HEK293 (cell line): ENCODE results near the gene CNN2.

ENCODE experiments used
- EGR2 ChIP-seq: fragments of 450-650 bp; formaldehyde crosslinking; IDR thresholded peaks from 2 replicates; pipeline ENCODE4 v1.5.1; 2016; ENCODE audit warnings: low read depth, missing biosample characterization, missing genetic modification characterization
- KLF1 ChIP-seq: fragments of 450-650 bp; formaldehyde crosslinking; IDR thresholded peaks from 2 replicates; pipeline ENCODE4 v1.5.1; 2016; ENCODE audit warnings: missing biosample characterization, missing genetic modification characterization
- REPIN1 ChIP-seq: fragments of 450-650 bp; formaldehyde crosslinking; IDR thresholded peaks from 2 replicates; pipeline ENCODE4 v1.5.1; 2017; ENCODE audit warnings: missing biosample characterization, missing genetic modification characterization, low read depth
- SP2 ChIP-seq: fragments of 450-650 bp; formaldehyde crosslinking; IDR thresholded peaks from 2 replicates; pipeline ENCODE4 v1.5.1; 2016; ENCODE audit warnings: missing biosample characterization, missing genetic modification characterization
- ZBTB1 ChIP-seq: fragments of 450-650 bp; formaldehyde crosslinking; IDR thresholded peaks from 2 replicates; pipeline ENCODE4 v1.5.1; 2016; ENCODE audit warnings: missing biosample characterization, missing genetic modification characterization
- ZBTB21 ChIP-seq: fragments of 450-650 bp; formaldehyde crosslinking; IDR thresholded peaks from 2 replicates; pipeline ENCODE4 v1.5.1; 2017; ENCODE audit warnings: missing biosample characterization, missing genetic modification characterization
- ZBTB48 ChIP-seq: fragments of 450-650 bp; formaldehyde crosslinking; IDR thresholded peaks from 2 replicates; pipeline ENCODE4 v1.5.1; 2016; ENCODE audit warnings: missing biosample characterization, missing genetic modification characterization
- ZBTB7A ChIP-seq: fragments of 450-650 bp; formaldehyde crosslinking; IDR thresholded peaks from 2 replicates; pipeline ENCODE4 v1.5.1; 2016; ENCODE audit warnings: low read depth, missing biosample characterization, missing genetic modification characterization
- ZFHX2 ChIP-seq: fragments of 450-650 bp; formaldehyde crosslinking; conservative IDR thresholded peaks from 2 replicates; pipeline ENCODE4 v1.5.1; 2016; ENCODE audit warnings: missing biosample characterization, missing genetic modification characterization
- ZFP37 ChIP-seq: fragments of 450-650 bp; formaldehyde crosslinking; IDR thresholded peaks from 2 replicates; pipeline ENCODE4 v1.5.1; 2016; ENCODE audit warnings: missing biosample characterization, missing genetic modification characterization
- ZFP41 ChIP-seq: fragments of 450-650 bp; formaldehyde crosslinking; IDR thresholded peaks from 2 replicates; pipeline ENCODE4 v1.5.1; 2016; ENCODE audit warnings: missing biosample characterization, missing genetic modification characterization, borderline replicate concordance
- ZIC2 ChIP-seq: fragments of 450-650 bp; formaldehyde crosslinking; IDR thresholded peaks from 2 replicates; pipeline ENCODE4 v1.5.1; 2016; ENCODE audit warnings: missing biosample characterization, missing genetic modification characterization
- ZNF138 ChIP-seq: fragments of 450-650 bp; formaldehyde crosslinking; IDR thresholded peaks from 2 replicates; pipeline ENCODE4 v1.5.1; 2016; ENCODE audit warnings: missing biosample characterization, missing genetic modification characterization, borderline replicate concordance
- ZNF16 ChIP-seq: fragments of 450-650 bp; formaldehyde crosslinking; IDR thresholded peaks from 2 replicates; pipeline ENCODE4 v1.5.1; 2016; ENCODE audit warnings: low read depth, missing biosample characterization, missing genetic modification characterization
- ZNF175 ChIP-seq: fragments of 450-650 bp; formaldehyde crosslinking; IDR thresholded peaks from 2 replicates; pipeline ENCODE4 v1.5.1; 2016; ENCODE audit warnings: missing biosample characterization, missing genetic modification characterization
- ZNF23 ChIP-seq: fragments of 450-650 bp; formaldehyde crosslinking; IDR thresholded peaks from 2 replicates; pipeline ENCODE4 v1.5.1; 2016; ENCODE audit warnings: missing biosample characterization, missing genetic modification characterization, borderline replicate concordance
- ZNF354C ChIP-seq: fragments of 450-650 bp; formaldehyde crosslinking; IDR thresholded peaks from 2 replicates; pipeline ENCODE4 v1.5.1; 2016; ENCODE audit warnings: missing biosample characterization, missing genetic modification characterization, low read depth, borderline replicate concordance
- ZNF426 ChIP-seq: fragments of 450-650 bp; formaldehyde crosslinking; IDR thresholded peaks from 2 replicates; pipeline ENCODE4 v1.5.1; 2017; ENCODE audit warnings: missing biosample characterization, missing genetic modification characterization, mild to moderate bottlenecking, inconsistent platforms, moderate library complexity
- ZNF473 ChIP-seq: fragments of 450-650 bp; formaldehyde crosslinking; IDR thresholded peaks from 2 replicates; pipeline ENCODE4 v1.5.1; 2017; ENCODE audit warnings: missing biosample characterization, missing genetic modification characterization
- ZNF548 ChIP-seq: fragments of 450-650 bp; formaldehyde crosslinking; IDR thresholded peaks from 2 replicates; pipeline ENCODE4 v1.5.1; 2016; ENCODE audit warnings: missing biosample characterization, missing genetic modification characterization
- ZNF623 ChIP-seq: fragments of 450-650 bp; formaldehyde crosslinking; IDR thresholded peaks from 2 replicates; pipeline ENCODE4 v1.5.1; 2016; ENCODE audit warnings: missing biosample characterization, missing genetic modification characterization
- ZNF624 ChIP-seq: fragments of 450-650 bp; formaldehyde crosslinking; IDR thresholded peaks from 2 replicates; pipeline ENCODE4 v1.5.1; 2017; ENCODE audit warnings: missing biosample characterization, missing genetic modification characterization
- ZNF626 ChIP-seq: fragments of 450-650 bp; sonication (Bioruptor Pico); formaldehyde crosslinking; IDR thresholded peaks from 2 replicates; pipeline ENCODE4 v1.5.1; 2018; ENCODE audit warnings: missing biosample characterization, missing genetic modification characterization, inconsistent platforms
- ZNF654 ChIP-seq: fragments of 450-650 bp; formaldehyde crosslinking; IDR thresholded peaks from 2 replicates; pipeline ENCODE4 v1.5.1; 2016; ENCODE audit warnings: low read depth, missing biosample characterization, missing genetic modification characterization
- ZNF660 ChIP-seq: fragments of 450-650 bp; IDR thresholded peaks from 2 replicates; pipeline ENCODE4 v1.5.1; 2018; ENCODE audit warnings: missing biosample characterization, mild to moderate bottlenecking, missing genetic modification characterization
- TF ChIP-seq, protein P1 (sequence below): fragments of 450-650 bp; formaldehyde crosslinking; IDR thresholded peaks from 2 replicates; pipeline ENCODE4 v1.5.1; 2016; ENCODE audit warnings: missing biosample characterization, missing genetic modification characterization
- TF ChIP-seq, protein P2 (sequence below): fragments of 450-650 bp; formaldehyde crosslinking; IDR thresholded peaks from 2 replicates; pipeline ENCODE4 v1.5.1; 2016; ENCODE audit warnings: missing biosample characterization, missing genetic modification characterization
- TF ChIP-seq, protein P3 (sequence below): fragments of 450-650 bp; formaldehyde crosslinking; IDR thresholded peaks from 2 replicates; pipeline ENCODE4 v1.5.1; 2016; ENCODE audit warnings: missing biosample characterization, missing genetic modification characterization
- TF ChIP-seq, protein P4 (sequence below): fragments of 450-650 bp; formaldehyde crosslinking; IDR thresholded peaks from 2 replicates; pipeline ENCODE4; 2016; ENCODE audit warnings: missing biosample characterization, missing genetic modification characterization
- TF ChIP-seq, protein P5 (sequence below): fragments of 450-650 bp; formaldehyde crosslinking; IDR thresholded peaks from 2 replicates; pipeline ENCODE4 v1.5.1; 2016; ENCODE audit warnings: missing biosample characterization, missing genetic modification characterization, borderline replicate concordance

CNN2 gene

DNA sequence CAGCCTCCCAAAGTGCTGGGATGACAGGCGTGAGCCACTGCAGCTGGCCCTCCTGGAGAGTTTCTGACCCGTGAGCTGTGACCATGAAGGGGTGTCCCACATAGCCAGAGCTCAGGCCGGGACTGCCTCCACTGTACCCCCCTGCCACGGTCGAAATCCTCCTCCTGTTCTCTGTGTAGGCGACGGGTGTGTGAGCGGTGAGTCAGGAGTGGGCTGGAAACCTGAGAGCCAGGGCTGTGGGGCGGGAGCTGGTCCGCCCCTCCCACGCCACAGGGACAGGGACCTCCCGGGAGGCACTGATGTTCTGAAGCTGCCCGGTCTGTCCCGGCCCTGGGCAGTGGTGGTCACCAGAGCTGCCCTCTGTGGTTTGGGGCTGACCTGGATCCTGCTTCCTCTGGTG lies 38.3 kb upstream of the CNN2 start (continued):
- TF ChIP-seq ZNF426 (tag by site-specific recombination) (no peak), ZFHX2 (tag by site-specific recombination) (peak; percentile 95), ZNF660 (no peak), ZNF354C (tag by site-specific recombination) (no peak), ZBTB48 (tag by site-specific recombination) (no peak), ZBTB21 (tag by site-specific recombination) (no peak), ZNF16 (tag by site-specific recombination) (no peak), ZNF654 (tag by site-specific recombination) (no peak), ZNF548 (tag by site-specific recombination) (no peak), ZBTB7A (tag by site-specific recombination) (no peak), ZFP41 (no peak), ZNF473 (tag by site-specific recombination) (no peak), ZNF624 (no peak), EGR2 (tag by site-specific recombination) (peak; percentile 94), ZNF138 (tag by site-specific recombination) (no peak), SP2 (tag by site-specific recombination) (peak; percentile 36; the same call in 1 of the 2 replicates), KLF1 (tag by site-specific recombination) (peak; percentile 76), REPIN1 (tag by site-specific recombination) (no peak), ZNF626 (tag by site-specific recombination) (no peak), ZNF623 (tag by site-specific recombination) (no peak), ZBTB1 (no peak), ZNF175 (tag by site-specific recombination) (no peak), ZIC2 (no peak), ZFP37 (tag by site-specific recombination) (no peak), ZNF23 (tag by site-specific recombination) (no peak)
- TF ChIP-seq, protein P1, sequence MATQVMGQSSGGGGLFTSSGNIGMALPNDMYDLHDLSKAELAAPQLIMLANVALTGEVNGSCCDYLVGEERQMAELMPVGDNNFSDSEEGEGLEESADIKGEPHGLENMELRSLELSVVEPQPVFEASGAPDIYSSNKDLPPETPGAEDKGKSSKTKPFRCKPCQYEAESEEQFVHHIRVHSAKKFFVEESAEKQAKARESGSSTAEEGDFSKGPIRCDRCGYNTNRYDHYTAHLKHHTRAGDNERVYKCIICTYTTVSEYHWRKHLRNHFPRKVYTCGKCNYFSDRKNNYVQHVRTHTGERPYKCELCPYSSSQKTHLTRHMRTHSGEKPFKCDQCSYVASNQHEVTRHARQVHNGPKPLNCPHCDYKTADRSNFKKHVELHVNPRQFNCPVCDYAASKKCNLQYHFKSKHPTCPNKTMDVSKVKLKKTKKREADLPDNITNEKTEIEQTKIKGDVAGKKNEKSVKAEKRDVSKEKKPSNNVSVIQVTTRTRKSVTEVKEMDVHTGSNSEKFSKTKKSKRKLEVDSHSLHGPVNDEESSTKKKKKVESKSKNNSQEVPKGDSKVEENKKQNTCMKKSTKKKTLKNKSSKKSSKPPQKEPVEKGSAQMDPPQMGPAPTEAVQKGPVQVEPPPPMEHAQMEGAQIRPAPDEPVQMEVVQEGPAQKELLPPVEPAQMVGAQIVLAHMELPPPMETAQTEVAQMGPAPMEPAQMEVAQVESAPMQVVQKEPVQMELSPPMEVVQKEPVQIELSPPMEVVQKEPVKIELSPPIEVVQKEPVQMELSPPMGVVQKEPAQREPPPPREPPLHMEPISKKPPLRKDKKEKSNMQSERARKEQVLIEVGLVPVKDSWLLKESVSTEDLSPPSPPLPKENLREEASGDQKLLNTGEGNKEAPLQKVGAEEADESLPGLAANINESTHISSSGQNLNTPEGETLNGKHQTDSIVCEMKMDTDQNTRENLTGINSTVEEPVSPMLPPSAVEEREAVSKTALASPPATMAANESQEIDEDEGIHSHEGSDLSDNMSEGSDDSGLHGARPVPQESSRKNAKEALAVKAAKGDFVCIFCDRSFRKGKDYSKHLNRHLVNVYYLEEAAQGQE (tag by site-specific recombination): no peak
- TF ChIP-seq, protein P2, sequence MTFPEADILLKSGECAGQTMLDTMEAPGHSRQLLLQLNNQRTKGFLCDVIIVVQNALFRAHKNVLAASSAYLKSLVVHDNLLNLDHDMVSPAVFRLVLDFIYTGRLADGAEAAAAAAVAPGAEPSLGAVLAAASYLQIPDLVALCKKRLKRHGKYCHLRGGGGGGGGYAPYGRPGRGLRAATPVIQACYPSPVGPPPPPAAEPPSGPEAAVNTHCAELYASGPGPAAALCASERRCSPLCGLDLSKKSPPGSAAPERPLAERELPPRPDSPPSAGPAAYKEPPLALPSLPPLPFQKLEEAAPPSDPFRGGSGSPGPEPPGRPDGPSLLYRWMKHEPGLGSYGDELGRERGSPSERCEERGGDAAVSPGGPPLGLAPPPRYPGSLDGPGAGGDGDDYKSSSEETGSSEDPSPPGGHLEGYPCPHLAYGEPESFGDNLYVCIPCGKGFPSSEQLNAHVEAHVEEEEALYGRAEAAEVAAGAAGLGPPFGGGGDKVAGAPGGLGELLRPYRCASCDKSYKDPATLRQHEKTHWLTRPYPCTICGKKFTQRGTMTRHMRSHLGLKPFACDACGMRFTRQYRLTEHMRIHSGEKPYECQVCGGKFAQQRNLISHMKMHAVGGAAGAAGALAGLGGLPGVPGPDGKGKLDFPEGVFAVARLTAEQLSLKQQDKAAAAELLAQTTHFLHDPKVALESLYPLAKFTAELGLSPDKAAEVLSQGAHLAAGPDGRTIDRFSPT (tag by site-specific recombination): no peak
- TF ChIP-seq, protein P3, sequence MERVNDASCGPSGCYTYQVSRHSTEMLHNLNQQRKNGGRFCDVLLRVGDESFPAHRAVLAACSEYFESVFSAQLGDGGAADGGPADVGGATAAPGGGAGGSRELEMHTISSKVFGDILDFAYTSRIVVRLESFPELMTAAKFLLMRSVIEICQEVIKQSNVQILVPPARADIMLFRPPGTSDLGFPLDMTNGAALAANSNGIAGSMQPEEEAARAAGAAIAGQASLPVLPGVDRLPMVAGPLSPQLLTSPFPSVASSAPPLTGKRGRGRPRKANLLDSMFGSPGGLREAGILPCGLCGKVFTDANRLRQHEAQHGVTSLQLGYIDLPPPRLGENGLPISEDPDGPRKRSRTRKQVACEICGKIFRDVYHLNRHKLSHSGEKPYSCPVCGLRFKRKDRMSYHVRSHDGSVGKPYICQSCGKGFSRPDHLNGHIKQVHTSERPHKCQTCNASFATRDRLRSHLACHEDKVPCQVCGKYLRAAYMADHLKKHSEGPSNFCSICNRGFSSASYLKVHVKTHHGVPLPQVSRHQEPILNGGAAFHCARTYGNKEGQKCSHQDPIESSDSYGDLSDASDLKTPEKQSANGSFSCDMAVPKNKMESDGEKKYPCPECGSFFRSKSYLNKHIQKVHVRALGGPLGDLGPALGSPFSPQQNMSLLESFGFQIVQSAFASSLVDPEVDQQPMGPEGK (tag by site-specific recombination): no peak
- TF ChIP-seq, protein P4, sequence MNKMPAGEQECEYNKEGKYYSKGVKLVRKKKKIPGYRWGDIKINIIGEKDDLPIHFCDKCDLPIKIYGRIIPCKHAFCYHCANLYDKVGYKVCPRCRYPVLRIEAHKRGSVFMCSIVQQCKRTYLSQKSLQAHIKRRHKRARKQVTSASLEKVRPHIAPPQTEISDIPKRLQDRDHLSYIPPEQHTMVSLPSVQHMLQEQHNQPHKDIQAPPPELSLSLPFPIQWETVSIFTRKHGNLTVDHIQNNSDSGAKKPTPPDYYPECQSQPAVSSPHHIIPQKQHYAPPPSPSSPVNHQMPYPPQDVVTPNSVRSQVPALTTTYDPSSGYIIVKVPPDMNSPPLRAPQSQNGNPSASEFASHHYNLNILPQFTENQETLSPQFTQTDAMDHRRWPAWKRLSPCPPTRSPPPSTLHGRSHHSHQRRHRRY: no peak
- TF ChIP-seq, protein P5, sequence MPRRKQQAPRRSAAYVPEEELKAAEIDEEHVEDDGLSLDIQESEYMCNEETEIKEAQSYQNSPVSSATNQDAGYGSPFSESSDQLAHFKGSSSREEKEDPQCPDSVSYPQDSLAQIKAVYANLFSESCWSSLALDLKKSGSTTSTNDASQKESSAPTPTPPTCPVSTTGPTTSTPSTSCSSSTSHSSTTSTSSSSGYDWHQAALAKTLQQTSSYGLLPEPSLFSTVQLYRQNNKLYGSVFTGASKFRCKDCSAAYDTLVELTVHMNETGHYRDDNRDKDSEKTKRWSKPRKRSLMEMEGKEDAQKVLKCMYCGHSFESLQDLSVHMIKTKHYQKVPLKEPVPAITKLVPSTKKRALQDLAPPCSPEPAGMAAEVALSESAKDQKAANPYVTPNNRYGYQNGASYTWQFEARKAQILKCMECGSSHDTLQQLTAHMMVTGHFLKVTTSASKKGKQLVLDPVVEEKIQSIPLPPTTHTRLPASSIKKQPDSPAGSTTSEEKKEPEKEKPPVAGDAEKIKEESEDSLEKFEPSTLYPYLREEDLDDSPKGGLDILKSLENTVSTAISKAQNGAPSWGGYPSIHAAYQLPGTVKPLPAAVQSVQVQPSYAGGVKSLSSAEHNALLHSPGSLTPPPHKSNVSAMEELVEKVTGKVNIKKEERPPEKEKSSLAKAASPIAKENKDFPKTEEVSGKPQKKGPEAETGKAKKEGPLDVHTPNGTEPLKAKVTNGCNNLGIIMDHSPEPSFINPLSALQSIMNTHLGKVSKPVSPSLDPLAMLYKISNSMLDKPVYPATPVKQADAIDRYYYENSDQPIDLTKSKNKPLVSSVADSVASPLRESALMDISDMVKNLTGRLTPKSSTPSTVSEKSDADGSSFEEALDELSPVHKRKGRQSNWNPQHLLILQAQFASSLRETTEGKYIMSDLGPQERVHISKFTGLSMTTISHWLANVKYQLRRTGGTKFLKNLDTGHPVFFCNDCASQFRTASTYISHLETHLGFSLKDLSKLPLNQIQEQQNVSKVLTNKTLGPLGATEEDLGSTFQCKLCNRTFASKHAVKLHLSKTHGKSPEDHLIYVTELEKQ (tag by site-specific recombination): no peak
